Measurements from ENCODE around the gene COL27A1. TPM values are rescaled to one million over a fixed set of nuclear protein-coding genes. Genes with fewer than 3 reads are reported as not detected.
A peak's percentile ranks its signal among the peaks of the same experiment; 100 is the strongest.

The COL27A1 gene
- total RNA-seq, 1 experiment from 2014 or later: 37.0 TPM

DNA sequence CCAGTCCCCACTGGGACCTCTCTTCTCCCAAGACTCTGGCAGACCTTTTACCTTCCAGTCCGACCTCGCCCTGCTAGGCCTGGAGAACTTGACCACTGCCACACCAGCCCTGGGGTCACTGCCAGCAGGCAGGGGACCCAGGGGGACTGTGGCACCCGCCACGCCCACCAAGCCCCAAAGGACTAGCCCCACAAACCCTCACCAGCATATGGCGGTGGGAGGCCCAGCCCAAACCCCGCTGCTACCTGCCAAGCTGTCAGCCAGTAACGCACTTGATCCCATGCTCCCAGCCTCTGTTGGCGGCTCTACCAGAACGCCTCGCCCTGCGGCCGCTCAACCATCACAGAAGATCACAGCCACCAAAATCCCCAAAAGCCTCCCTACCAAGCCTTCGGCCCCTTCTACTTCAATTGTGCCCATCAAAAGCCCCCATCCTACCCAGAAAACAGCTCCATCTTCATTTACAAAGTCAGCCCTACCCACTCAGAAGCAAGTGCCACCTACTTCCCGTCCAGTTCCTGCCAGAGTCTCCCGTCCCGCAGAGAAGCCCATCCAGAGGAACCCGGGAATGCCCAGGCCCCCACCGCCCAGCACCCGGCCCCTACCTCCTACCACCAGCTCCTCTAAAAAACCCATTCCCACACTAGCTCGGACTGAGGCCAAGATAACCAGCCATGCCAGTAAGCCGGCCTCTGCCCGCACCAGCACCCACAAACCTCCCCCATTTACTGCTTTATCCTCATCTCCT lies 13.1 kb downstream of the COL27A1 start:
- intact Hi-C loops (cut with micrococcal nuclease; ENCODE audit: unreplicated experiment): no loop called here
- BruUV-seq (replicated peaks): TSS peak; percentile 47

GRCh38 chr9:114169029-114169951 lies 14.0 kb downstream of the COL27A1 start:
- POLR2A ChIA-PET (ENCODE audit: low non-redundant PET): interaction anchor here (0.6 kb wide), 1 partner anchor 360 kb away, joined by 4 read pairs; no protein-coding TSS in a partner anchor
- H3K4me3 ChIP-seq (ENCODE audit: low read depth, low read length, poor library complexity, severe bottlenecking): no peak overlapping the region
- no peaks in the 10 kb centered on the region for H3K9me3 ChIP-seq (ENCODE audit: low read depth, low read length, poor library complexity, severe bottlenecking)
- H3K4me1 ChIP-seq (ENCODE audit: insufficient read depth, low read length, poor library complexity, severe bottlenecking): no peaks in the 10 kb centered on the region
- H3K27me3 ChIP-seq (replicated peaks; ENCODE audit: insufficient read depth, low read depth, low read length, poor library complexity): no peaks in the 10 kb centered on the region
- no TSS peak for BruUV-seq (replicated peaks)
- DNase-seq (ENCODE audit: low spot score): no peak
- intact Hi-C loops (cut with micrococcal nuclease; ENCODE audit: unreplicated experiment): no loop called here
- H3K27ac ChIP-seq (ENCODE audit: low read depth, low read length, poor library complexity, severe bottlenecking): no peak overlapping the region
- TF ChIP-seq EZH2 (IDR thresholded peaks at IDR 0.05; ENCODE audit: borderline replicate concordance, low read depth, low read length, poor library complexity, severe bottlenecking) (no peak), CTCF (conservative IDR thresholded peaks at IDR 0.05; ENCODE audit: low read depth, low read length) (no peak)
- no peaks in the 10 kb centered on the region for H3K36me3 ChIP-seq (ENCODE audit: insufficient read depth, low read length, poor library complexity, severe bottlenecking)
- CTCF ChIA-PET: no interaction called here

More for the DNA sequence above, 13.1 kb downstream of the COL27A1 start:
- no peak overlapping the region for H3K4me3 ChIP-seq (ENCODE audit: low read depth, low read length, poor library complexity, severe bottlenecking)
- ChIA-PET POLR2A (ENCODE audit: low non-redundant PET) (no interaction called here), CTCF (no interaction called here)
- no peaks in the 10 kb centered on the region for H3K4me1 ChIP-seq (ENCODE audit: insufficient read depth, low read length, poor library complexity, severe bottlenecking)
- H3K27me3 ChIP-seq (replicated peaks; ENCODE audit: insufficient read depth, low read depth, low read length, poor library complexity): no peaks in the 10 kb centered on the region
- H3K27ac ChIP-seq (ENCODE audit: low read depth, low read length, poor library complexity, severe bottlenecking): no peak overlapping the region
- H3K36me3 ChIP-seq (ENCODE audit: insufficient read depth, low read length, poor library complexity, severe bottlenecking): no peaks in the 10 kb centered on the region
- no peak for TF ChIP-seq CTCF (conservative IDR thresholded peaks at IDR 0.05; ENCODE audit: low read depth, low read length)
- TF ChIP-seq EZH2 (IDR thresholded peaks at IDR 0.05; ENCODE audit: borderline replicate concordance, low read depth, low read length, poor library complexity, severe bottlenecking): no peak
- DNase-seq (ENCODE audit: low spot score): no peak
- H3K9me3 ChIP-seq (ENCODE audit: low read depth, low read length, poor library complexity, severe bottlenecking): no peaks in the 10 kb centered on the region

DNA sequence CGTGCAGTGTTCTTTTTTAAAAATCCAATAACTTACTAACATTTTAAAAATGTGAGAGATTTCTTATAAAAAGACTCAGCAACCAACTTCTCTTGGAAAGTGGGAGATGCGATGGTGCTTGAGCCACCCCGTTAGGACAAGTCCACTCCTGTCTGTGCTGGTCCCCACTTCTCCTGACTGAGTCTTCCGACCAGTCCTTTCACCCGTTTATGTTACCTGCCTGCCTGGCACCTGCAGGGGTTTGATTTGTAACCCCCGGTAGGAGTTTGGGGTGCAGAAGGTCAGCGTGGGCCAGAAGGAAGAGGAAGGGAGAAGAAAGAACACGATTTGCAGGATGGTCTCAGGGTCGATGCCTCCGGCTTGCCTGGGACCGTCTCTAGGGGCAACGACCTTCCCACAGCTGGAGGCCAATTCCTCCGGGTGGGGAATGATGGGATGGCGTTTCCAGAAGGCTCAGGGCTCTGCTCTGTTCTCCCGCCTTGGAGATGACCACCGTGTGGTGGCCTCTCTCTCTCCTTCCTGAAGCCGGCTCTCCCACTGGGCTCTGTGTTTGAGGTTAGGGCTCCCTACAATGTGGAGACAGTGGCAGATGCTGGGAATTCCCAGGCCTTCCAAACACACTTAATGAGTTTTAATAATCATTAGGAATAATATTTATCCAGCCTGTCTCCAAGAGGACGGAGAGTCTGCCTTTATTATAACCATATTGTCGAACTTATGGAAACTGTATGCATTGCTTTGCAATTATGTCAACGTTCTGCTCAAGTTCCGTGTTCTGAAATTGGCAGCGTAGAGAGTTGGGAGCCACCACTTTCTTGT lies 14.8 kb downstream of the COL27A1 start:
- no peaks in the 10 kb centered on the region for H3K4me1 ChIP-seq (ENCODE audit: insufficient read depth, low read length, poor library complexity, severe bottlenecking)
- ChIA-PET POLR2A (ENCODE audit: low non-redundant PET) (interaction anchor here (0.6 kb wide), 1 partner anchor 361 kb away, joined by 4 read pairs; no protein-coding TSS in a partner anchor), CTCF (no interaction called here)
- no TSS peak for BruUV-seq (replicated peaks)
- H3K4me3 ChIP-seq (ENCODE audit: low read depth, low read length, poor library complexity, severe bottlenecking): no peak overlapping the region
- H3K9me3 ChIP-seq (ENCODE audit: low read depth, low read length, poor library complexity, severe bottlenecking): no peaks in the 10 kb centered on the region
- intact Hi-C loops (cut with micrococcal nuclease; ENCODE audit: unreplicated experiment): no loop called here
- TF ChIP-seq EZH2 (IDR thresholded peaks at IDR 0.05; ENCODE audit: borderline replicate concordance, low read depth, low read length, poor library complexity, severe bottlenecking) (no peak), CTCF (conservative IDR thresholded peaks at IDR 0.05; ENCODE audit: low read depth, low read length) (no peak)
- H3K27ac ChIP-seq (ENCODE audit: low read depth, low read length, poor library complexity, severe bottlenecking): no peak overlapping the region
- DNase-seq (ENCODE audit: low spot score): no peak
- no peaks in the 10 kb centered on the region for H3K36me3 ChIP-seq (ENCODE audit: insufficient read depth, low read length, poor library complexity, severe bottlenecking)
- no peaks in the 10 kb centered on the region for H3K27me3 ChIP-seq (replicated peaks; ENCODE audit: insufficient read depth, low read depth, low read length, poor library complexity)

All from A673 (cell line).